GM12873 (cell line): ENCODE results near the gene ZBTB49.

Source experiments
- CTCF ChIP-seq: IDR thresholded peaks from 2 replicates; pipeline ENCODE4 v1.5.1; 2012; ENCODE audit warnings: low read depth, mild to moderate bottlenecking, moderate library complexity, low read length, control low read depth; ENCODE audit not compliant: insufficient read depth; ENCODE audit errors: missing control alignments

The ZBTB49 gene

GRCh38 chr4:4355302-4355701 is 65.3 kb downstream of the ZBTB49 start:
- TF ChIP-seq CTCF: no peak

- no peak for TF ChIP-seq CTCF
These were observed 66.3 kb downstream of the ZBTB49 start for GRCh38 chr4:4356106-4357041.

DNA sequence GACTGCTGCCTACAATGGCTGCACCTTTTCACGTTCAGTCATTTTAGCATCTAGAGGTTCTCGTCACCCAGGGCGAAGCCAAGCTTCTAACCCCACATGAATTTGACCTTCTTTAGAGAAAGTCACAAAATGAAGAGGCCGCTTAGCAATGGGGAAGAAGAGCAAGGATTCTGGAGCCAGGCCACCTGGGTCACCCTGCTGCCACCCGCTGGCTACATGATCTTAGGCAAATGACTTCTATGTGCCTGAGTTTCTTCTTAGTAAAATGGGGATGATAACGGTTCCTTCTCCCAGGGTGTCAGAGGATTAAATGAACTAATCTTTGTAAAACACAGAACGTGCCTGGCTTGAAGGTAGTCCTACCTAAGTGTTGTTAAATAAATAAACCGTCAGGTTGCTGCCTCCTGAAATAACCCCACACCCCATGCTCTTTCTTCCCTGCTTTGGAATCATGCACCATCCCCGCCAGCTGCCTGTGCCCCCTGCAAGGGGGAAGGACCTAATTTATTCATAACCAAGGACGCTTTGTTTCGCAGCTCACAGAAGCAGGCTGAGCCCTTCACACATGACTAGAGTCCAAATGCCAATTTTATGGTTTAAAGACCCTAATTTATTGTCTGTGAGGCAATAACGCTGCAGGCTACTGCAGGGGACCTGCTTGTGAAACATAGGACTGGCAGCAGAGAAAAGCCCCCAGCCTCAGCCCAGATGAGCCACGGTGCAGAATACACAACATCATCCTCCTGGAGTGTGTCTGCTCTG is 68.2 kb downstream of the ZBTB49 start:
- no peak for TF ChIP-seq CTCF

- TF ChIP-seq CTCF: no peak
These were observed 71.8 kb downstream of the ZBTB49 start for GRCh38 chr4:4361883-4362282.

GRCh38 chr4:4362991-4363697 is 73.1 kb downstream of the ZBTB49 start:
- TF ChIP-seq CTCF: no peak

DNA sequence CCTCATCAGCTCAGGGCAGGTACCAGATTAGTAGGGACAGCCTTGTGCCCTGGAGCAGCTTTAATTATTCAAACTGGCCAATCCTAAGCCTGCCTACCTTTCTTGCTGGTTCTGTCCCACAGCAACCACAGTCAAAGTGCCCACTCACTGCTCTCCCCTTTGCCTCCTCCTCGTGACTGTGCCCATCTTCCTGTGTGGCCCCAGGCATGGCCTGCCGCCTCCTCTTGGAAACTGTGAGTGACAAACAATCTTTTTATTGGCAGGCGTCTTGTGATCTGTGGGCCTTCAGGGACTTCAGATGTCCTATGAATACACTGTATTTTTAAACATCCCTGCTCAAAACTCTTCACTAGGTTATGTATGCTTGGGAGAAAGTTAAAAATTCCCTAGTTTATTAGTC is 74.0 kb downstream of the ZBTB49 start:
- TF ChIP-seq CTCF: no peak
